Stimulated activated CD4-positive, alpha-beta T cell treated with anti-CD3 and anti-CD28 coated beads, Interleukin-1b, Interleukin-23, amount 100 ng/mL, for 4 hours (primary cell): ENCODE results near the gene RGS13.

Experiments used
- DNase-seq, 2 donors: peaks; one replicate each; pipeline ENCODE4 v3.0.0-alpha.2; 2020; ENCODE audit warnings: low read depth in 2 of 2

Gene RGS13

GRCh38 chr1:192626366-192627179 is 9.4 kb upstream of the RGS13 start:
- no peak for DNase-seq

DNA sequence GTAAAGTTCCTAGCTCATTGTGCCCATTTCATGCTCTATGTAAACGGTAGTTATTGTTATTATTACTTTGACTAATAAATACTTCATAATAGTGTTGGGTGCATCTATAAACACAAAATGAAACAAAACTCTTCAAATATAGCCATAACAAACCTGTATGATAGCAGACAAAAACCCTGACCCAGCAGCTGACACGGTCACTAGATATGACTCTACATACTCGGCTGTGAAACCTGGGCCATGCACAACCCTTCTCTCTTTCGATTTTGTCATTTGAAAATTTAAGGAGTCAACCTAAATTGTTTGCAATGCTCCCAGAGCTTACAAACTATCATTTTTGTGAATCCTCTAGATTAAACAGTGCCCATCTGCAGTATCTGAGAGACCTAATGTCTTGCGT is 8.0 kb upstream of the RGS13 start:
- no peak for DNase-seq

- no peak for DNase-seq
Observed at GRCh38 chr1:192628396-192629057, 7.4 kb upstream of the RGS13 start.

GRCh38 chr1:192629612-192630011 is 6.3 kb upstream of the RGS13 start:
- no peak for DNase-seq

DNA sequence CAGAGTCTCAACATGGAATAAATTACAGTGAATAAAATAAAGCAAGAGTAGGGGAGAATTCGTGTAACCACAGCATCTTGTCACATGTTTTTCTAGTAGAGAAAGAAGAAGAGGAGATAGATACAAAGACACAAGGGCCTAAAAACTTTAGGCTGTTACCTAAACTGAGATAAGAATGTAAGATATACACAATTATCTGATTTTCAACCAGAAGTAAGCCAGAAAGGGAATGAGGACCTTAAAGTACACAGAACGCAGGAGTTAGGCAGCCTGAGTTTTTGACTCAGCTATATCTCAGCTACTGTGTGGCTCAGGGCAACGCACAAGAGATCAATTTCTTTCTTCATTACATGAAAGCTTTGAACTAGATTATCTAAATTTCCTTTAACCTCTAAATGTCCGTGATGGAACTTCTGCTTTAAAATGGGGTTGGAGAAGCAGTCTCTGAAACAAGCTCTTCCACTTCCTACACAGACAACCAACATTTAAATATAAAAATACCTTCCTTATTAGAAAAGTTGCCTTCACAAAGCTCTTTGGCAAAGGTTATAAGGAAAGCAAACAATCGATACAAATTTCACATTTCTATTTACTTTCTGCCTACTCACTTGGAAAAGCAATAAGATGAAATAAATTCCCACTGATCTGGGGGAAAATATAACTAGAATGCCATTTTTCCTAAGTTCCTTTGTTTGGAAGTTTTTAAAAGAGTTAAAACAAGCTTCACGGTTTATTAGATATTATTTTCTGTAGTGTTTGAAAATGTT is 5.2 kb upstream of the RGS13 start:
- no peak for DNase-seq

DNA sequence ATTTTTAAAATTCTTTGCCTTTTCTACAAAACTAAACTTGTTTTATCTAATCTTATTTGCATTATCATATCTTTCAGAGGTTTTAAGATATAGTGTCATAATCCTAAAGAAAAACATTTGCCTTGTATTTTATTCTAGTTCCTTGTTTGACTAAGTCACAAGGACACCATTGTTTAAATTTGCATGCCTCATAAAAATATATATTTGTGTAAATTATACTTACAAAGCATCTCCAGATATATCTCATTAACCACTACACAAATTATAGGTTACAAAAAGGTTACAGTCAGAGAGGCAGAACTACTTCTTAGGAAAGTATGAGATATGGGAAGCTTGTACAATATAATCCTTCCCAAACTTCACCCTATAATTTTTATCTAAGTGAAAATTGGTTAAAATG is 4.2 kb upstream of the RGS13 start:
- DNase-seq, result no peak

GRCh38 chr1:192632188-192632587 is 3.8 kb upstream of the RGS13 start:
- DNase-seq, result no peak

GRCh38 chr1:192632641-192633532 is 3.1 kb upstream of the RGS13 start:
- no peak for DNase-seq

GRCh38 chr1:192633533-192634253 is 2.3 kb upstream of the RGS13 start:
- no peak for DNase-seq

- no peak for DNase-seq
Observed at GRCh38 chr1:192635041-192635440, 906 bp upstream of the RGS13 start.

DNA sequence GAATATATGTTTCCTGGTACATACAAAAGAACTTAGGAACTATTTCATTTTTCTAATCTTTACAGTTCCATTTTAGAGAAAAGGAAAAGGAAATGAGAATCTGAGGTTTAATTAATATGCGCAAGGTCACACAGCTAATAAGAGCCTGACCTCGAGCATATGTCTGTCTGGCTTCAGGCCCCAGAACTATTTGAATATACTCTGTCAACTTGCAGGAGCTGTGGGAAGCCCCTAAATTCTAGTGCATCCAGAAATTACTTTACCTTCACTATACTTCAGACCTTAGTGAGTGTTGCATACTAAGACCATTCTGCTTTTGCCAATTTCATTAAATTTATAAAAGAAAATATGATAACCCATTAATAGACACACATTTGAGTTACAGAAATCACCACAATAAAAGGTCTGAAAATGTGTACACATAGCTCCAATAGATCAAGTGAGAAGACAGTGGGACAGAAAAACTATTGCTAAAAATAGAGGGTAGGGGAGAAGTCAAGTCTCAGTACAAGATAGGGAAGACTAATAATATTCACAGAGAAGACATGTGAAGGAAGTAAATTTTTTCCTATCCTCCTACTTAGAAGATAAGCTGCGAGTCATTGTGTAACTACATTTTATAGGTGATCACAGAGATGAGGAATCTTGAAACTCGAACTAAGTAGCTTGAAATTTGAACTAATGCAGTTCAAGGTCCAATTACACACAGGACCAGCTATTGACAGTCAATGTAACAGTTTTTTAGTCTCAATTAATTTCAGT is 3.8 kb downstream of the RGS13 start:
- DNase-seq, result no peak

DNA sequence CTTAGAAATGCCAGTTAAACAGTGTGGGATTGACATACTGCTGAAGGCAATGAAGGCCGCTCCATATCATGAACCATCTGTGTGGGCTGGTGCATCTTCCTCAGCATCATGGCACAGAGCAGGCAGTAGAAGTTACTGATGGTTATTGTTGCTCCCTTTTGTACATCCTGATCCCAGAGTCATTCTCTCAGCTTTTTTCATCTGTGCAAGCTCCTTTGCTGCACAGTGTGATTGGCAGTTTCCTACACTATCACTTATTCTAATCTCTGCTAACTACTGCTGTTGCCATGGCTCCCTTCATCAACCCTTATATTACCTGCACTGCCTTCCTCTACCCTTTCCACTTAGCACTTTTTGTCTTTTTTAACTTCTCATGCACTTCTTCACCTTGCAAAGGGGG is 16.2 kb downstream of the RGS13 start:
- DNase-seq, result no peak

- DNase-seq, result no peak
Observed at GRCh38 chr1:192654120-192654519, 18.2 kb downstream of the RGS13 start.

GRCh38 chr1:192654591-192655251 is 18.8 kb downstream of the RGS13 start:
- DNase-seq, result no peak

- no peak for DNase-seq
Observed at GRCh38 chr1:192657760-192658159, 21.8 kb downstream of the RGS13 start.

DNA sequence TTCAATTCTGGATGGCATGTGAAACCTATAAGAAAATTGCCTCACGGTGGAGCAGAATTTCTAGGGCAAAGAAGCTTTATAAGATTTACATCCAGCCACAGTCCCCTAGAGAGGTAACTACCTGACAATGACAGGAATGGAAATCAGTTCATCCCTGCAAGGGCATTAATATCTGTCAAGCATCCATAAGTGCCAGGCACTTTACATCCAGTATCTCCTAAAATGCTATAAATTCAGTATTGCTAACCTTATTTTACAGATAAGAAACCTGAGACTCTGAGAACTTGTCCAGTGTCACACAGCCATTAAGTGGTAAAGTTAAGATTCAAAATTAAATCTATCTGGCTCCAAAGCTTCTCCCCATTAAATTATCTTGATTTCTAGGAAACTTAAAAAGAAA is 22.3 kb downstream of the RGS13 start:
- DNase-seq, result no peak

DNA sequence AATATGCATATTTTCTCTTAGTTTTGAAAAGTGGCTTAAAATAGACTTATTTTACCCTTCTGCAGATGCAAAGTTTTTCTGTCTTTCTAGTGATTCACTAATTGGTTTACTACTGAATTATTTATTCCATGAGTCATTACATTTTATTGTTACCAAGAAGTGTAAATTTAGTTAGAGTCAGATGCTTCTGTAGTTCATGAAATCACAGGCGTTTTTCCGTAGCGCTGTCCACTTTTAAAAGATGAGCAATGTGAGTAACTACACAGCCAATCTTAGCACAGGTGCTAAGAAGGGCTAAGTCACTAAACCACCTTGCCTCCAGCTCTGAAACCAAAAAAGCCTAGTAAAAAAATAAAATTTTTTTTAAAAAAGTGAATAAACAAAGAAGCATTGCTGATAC is 24.7 kb downstream of the RGS13 start:
- DNase-seq, result no peak

DNA sequence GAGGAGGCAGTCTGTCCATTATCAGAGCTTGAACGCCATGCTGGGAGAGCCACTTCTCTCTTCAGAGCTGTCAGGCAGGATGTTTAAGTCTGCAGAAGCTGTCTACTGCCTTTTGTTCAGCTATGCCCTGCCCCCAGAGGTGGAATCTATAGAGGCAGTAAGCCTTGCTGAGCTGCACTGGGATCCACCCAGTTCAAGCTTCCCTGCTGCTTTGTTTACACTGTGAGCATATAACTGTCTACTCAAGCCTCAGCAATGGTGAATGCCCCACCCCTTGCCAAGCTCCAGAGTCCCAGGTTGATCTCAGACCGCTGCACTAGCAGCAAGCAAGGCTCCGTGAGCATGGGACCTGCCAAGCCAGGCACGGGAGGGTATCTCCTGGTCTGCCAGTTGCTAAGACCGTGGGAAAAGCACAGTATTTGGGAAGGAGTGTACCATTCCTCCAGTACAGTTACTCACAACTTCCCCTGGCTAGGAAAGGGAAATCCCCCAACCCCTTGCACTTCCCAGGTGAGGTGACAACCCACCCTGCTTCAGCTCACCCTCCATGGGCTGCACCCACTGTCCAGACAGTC is 32.5 kb downstream of the RGS13 start:
- DNase-seq, result no peak

DNA sequence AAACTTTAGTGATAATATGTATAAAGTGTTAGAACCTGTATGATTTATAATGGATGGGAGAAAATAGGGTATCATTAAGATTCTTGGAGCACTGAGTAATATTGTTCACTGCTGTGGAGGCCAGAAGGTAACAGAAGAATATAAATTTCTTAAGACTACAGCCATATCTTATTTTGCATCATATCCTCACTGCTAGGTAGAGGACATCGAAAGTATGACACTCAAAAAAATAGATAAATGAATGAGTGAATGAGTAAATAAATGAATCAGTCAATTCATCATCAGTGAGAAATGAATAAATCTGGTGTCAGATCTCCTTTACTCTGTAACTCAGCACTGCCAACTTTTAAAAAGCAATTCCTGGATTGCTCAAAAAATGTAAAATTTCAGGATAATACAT is 33.2 kb downstream of the RGS13 start:
- no peak for DNase-seq
